ENCODE measurements around the gene RBM8A. TPM values are rescaled to one million over a fixed set of nuclear protein-coding genes. Genes with fewer than 3 reads are reported as not detected.

RBM8A gene
- total RNA-seq, 2 experiments from 2014 or later, result 135 to 200 TPM

DNA sequence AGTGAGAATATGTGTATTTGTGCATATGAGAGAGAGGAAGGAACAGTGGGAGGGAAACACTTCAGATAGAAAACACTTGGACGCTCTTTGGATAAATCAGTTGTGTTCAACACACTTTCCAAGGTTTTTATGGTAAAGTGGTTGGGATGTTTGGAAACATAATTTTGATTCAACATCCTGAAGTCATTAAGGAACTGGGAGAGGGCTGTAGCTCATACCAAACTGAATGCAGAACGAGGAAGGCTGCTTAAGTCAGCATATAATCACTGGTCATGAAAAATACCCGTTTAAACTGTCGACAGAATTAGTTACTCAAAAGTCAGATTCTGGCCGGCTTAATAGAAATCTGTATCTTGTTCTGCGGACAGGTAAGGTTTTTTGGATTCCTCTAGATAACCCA, 15.6 kb upstream of the RBM8A start:
- no TSS peak for BruUV-seq (replicated peaks)

DNA sequence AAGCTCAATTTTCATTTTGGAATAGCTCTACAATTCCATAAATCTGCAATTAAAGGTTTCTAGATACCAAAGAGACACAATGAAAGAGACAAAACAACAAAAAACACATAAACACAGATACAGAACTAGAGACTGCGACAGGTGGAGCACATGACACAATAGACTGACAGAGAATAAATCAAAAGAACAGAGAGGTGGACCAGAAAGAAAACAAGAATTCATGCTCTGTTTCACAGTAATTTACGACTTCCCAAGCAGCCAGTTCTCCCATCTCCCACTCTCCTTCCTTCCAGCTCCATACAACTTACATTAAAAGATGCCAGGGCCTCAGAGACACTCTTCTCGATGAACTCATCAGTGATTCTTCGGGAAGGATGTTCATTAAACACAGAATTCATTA, 15.1 kb upstream of the RBM8A start:
- intact Hi-C loops (cut with micrococcal nuclease; ENCODE audit: unreplicated experiment), result no loop called here
- Histone ChIP-seq H3K4me2 (ENCODE audit: low read length) (no peak overlapping the region), H4K20me1 (ENCODE audit: insufficient read depth, low read length) (no peaks in the 10 kb centered on the region), H3K4me1 (ENCODE audit: insufficient read depth, low read length, poor library complexity, severe bottlenecking) (peaks cover 6% of the 10 kb centered on the region), H2AFZ (ENCODE audit: low read length) (no peak overlapping the region), H3K9me2 (ENCODE audit: insufficient read depth, low read length) (no peaks in the 10 kb centered on the region), H3K36me3 (ENCODE audit: insufficient read depth, low read length) (peaks cover 36% of the 10 kb centered on the region), H3K27ac (ENCODE audit: low read depth, low read length, poor library complexity, severe bottlenecking) (no peak overlapping the region), H3K4me3 (ENCODE audit: low read depth, low read length, poor library complexity, severe bottlenecking) (no peak overlapping the region), H3K9me3 (ENCODE audit: low read length) (no peaks in the 10 kb centered on the region), H3K79me2 (ENCODE audit: insufficient read depth, low read depth, low read length) (no peaks in the 10 kb centered on the region)
- DNase-seq (ENCODE audit: low spot score), result no peak
- ChIA-PET CTCF (ENCODE audit: unreplicated experiment) (no interaction called here), POLR2A (interaction anchor here (0.7 to 4.0 kb wide), 6 partner anchors 10 to 56 kb away, joined by 3 to 16 read pairs (median 6); partner anchors contain the start of genes ANKRD34A, LIX1L, POLR3GL and RBM8A)
- TF ChIP-seq CTCF (conservative IDR thresholded peaks at IDR 0.05; ENCODE audit: low read length) (no peak), EZH2phosphoT487 (IDR thresholded peaks at IDR 0.05; ENCODE audit: borderline replicate concordance, low read depth, low read length) (no peak)
- no TSS peak for BruUV-seq (replicated peaks)

More for the DNA sequence above, 15.6 kb upstream of the RBM8A start:
- TF ChIP-seq CTCF (conservative IDR thresholded peaks at IDR 0.05; ENCODE audit: low read length), result no peak
- no peak for TF ChIP-seq EZH2phosphoT487 (IDR thresholded peaks at IDR 0.05; ENCODE audit: borderline replicate concordance, low read depth, low read length)
- Histone ChIP-seq H3K27ac (ENCODE audit: low read depth, low read length, poor library complexity, severe bottlenecking) (no peak overlapping the region), H3K4me2 (ENCODE audit: low read length) (no peak overlapping the region), H3K79me2 (ENCODE audit: insufficient read depth, low read depth, low read length) (no peaks in the 10 kb centered on the region), H3K4me1 (ENCODE audit: insufficient read depth, low read length, poor library complexity, severe bottlenecking) (peaks cover 6% of the 10 kb centered on the region), H2AFZ (ENCODE audit: low read length) (no peak overlapping the region), H3K9me2 (ENCODE audit: insufficient read depth, low read length) (no peaks in the 10 kb centered on the region), H4K20me1 (ENCODE audit: insufficient read depth, low read length) (no peaks in the 10 kb centered on the region), H3K4me3 (ENCODE audit: low read depth, low read length, poor library complexity, severe bottlenecking) (no peak overlapping the region), H3K36me3 (ENCODE audit: insufficient read depth, low read length) (peaks cover 34% of the 10 kb centered on the region), H3K9me3 (ENCODE audit: low read length) (no peaks in the 10 kb centered on the region)
- DNase-seq (ENCODE audit: low spot score), result no peak
- POLR2A ChIA-PET, result interaction anchor here (0.6 to 4.0 kb wide), 7 partner anchors 9 to 55 kb away, joined by 3 to 16 read pairs (median 5); partner anchors contain the start of genes ANKRD34A, LIX1L, POLR3GL and RBM8A
- CTCF ChIA-PET (ENCODE audit: unreplicated experiment), result no interaction called here
- intact Hi-C loops (cut with micrococcal nuclease; ENCODE audit: unreplicated experiment), result no loop called here

- TF ChIP-seq CTCF (conservative IDR thresholded peaks at IDR 0.05; ENCODE audit: low read length), result no peak
- no peak for TF ChIP-seq EZH2phosphoT487 (IDR thresholded peaks at IDR 0.05; ENCODE audit: borderline replicate concordance, low read depth, low read length)
- no peaks in the 10 kb centered on the region for H3K79me2 ChIP-seq (ENCODE audit: insufficient read depth, low read depth, low read length)
- ChIA-PET CTCF (ENCODE audit: unreplicated experiment) (no interaction called here), POLR2A (no interaction called here)
- no peak overlapping the region for H3K4me3 ChIP-seq (ENCODE audit: low read depth, low read length, poor library complexity, severe bottlenecking)
- no TSS peak for BruUV-seq (replicated peaks)
- DNase-seq (ENCODE audit: low spot score), result no peak
- no peak overlapping the region for H3K4me2 ChIP-seq (ENCODE audit: low read length)
- H4K20me1 ChIP-seq (ENCODE audit: insufficient read depth, low read length), result no peaks in the 10 kb centered on the region
- no peaks in the 10 kb centered on the region for H3K9me3 ChIP-seq (ENCODE audit: low read length)
- H3K9me2 ChIP-seq (ENCODE audit: insufficient read depth, low read length), result no peaks in the 10 kb centered on the region
- H3K27ac ChIP-seq (ENCODE audit: low read depth, low read length, poor library complexity, severe bottlenecking), result no peak overlapping the region
- no peak overlapping the region for H2AFZ ChIP-seq (ENCODE audit: low read length)
- H3K4me1 ChIP-seq (ENCODE audit: insufficient read depth, low read length, poor library complexity, severe bottlenecking), result peaks cover 23% of the 10 kb centered on the region
- intact Hi-C loops (cut with micrococcal nuclease; ENCODE audit: unreplicated experiment), result no loop called here
- H3K36me3 ChIP-seq (ENCODE audit: insufficient read depth, low read length), result peaks cover 33% of the 10 kb centered on the region
Measured at GRCh38 chr1:145937436-145937835, 10.2 kb upstream of the RBM8A start.
